IMR-90 (cell line): Measurements from ENCODE around the gene C6orf47.

Experiments used
- BHLHE40 ChIP-seq: fragments of 150-350 bp; IDR thresholded peaks from 2 replicates; pipeline ENCODE4 v1.6.1; 2016; ENCODE audit warnings: mild to moderate bottlenecking, low read depth, low read length
- CEBPB ChIP-seq: IDR thresholded peaks from 2 replicates; pipeline ENCODE4 v1.6.1; 2012; ENCODE audit warnings: low read depth, low read length, improper control_type of control experiment
- CHD1 ChIP-seq: IDR thresholded peaks from 2 replicates; pipeline ENCODE4 v1.6.1; 2012; ENCODE audit warnings: low read depth, low read length, improper control_type of control experiment
- CTCF ChIP-seq: conservative IDR thresholded peaks from 2 replicates; pipeline ENCODE4 v1.5.1; 2012; ENCODE audit warnings: mild to moderate bottlenecking, low read depth, low read length, improper control_type of control experiment
- FOS ChIP-seq: fragments of 150-350 bp; IDR thresholded peaks from 2 replicates; pipeline ENCODE4 v1.6.1; 2016; ENCODE audit warnings: low read depth, low read length
- MAFK ChIP-seq: IDR thresholded peaks from 2 replicates; pipeline ENCODE4 v1.6.1; 2012; ENCODE audit warnings: low read depth, low read length, improper control_type of control experiment
- MAZ ChIP-seq: IDR thresholded peaks from 2 replicates; pipeline ENCODE4 v1.6.1; 2012; ENCODE audit warnings: low read depth, mild to moderate bottlenecking, low read length, improper control_type of control experiment, moderate library complexity, borderline replicate concordance
- POLR2A ChIP-seq: IDR thresholded peaks from 2 replicates; pipeline ENCODE4 v1.6.1; 2012; ENCODE audit warnings: mild to moderate bottlenecking, low read depth, low read length
- RAD21 ChIP-seq: IDR thresholded peaks from 2 replicates; pipeline ENCODE4 v1.6.1; 2012; ENCODE audit warnings: low read length, improper control_type of control experiment
- RCOR1 ChIP-seq: IDR thresholded peaks from 2 replicates; pipeline ENCODE4 v1.6.1; 2012; ENCODE audit warnings: mild to moderate bottlenecking, low read length, improper control_type of control experiment; ENCODE audit not compliant: insufficient replicate concordance
- RFX5 ChIP-seq: IDR thresholded peaks from 2 replicates; pipeline ENCODE4 v1.8.0; 2012; ENCODE audit warnings: low read depth, mild to moderate bottlenecking, low read length, moderate library complexity
- SMC3 ChIP-seq: fragments of 150-350 bp; IDR thresholded peaks from 2 replicates; pipeline ENCODE4 v1.6.1; 2016; ENCODE audit warnings: low read depth, mild to moderate bottlenecking, antibody characterized with exemption, low read length, moderate library complexity
- USF2 ChIP-seq: fragments of 150-350 bp; IDR thresholded peaks from 2 replicates; pipeline ENCODE4 v1.6.1; 2017; ENCODE audit warnings: mild to moderate bottlenecking, antibody characterized with exemption, low read length, low read depth

DNA sequence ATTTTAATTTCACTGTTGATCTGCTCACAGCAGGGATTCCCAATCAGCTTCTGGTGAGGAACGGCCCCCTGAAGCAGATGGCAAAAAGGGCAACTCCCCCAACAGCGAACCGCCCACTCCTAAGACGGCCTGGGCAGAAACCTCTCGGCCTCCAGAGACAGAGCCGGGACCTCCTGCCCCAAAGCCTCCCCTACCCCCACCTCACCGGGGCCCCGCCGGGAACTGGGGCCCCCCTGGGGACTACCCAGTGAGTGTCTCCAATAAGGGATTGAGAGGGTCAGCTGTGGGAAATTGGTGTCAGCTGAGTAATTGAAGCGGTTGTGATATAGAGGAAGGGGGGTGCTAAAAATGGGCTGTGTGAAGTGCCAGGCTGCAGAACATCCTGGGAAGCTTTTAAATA lies 33.6 kb downstream of the C6orf47 start:
- no peak for TF ChIP-seq POLR2A
- no peak for TF ChIP-seq CTCF
- TF ChIP-seq RAD21, result no peak
- no peak for TF ChIP-seq SMC3
- TF ChIP-seq CEBPB, result no peak
- no peak for TF ChIP-seq RFX5
- no peak for TF ChIP-seq FOS
- no peak for TF ChIP-seq MAZ
- no peak for TF ChIP-seq RCOR1
- TF ChIP-seq MAFK, result no peak
- TF ChIP-seq USF2, result no peak
- no peak for TF ChIP-seq BHLHE40
- no peak for TF ChIP-seq CHD1
